Thyroid gland (tissue), 4 donors: ENCODE data around the gene SPATC1L.
"Not testable (repeated sequence)": the region's sequence is repeated elsewhere in the genome, so short reads cannot be mapped to it uniquely, and the experiment has no call there.

ENCODE experiments used
- POLR2A ChIP-seq, 2 donors: fragments of 450-650 bp; IDR thresholded peaks; one replicate each; pipeline ENCODE4 v1.6.1; 2017; ENCODE audit warnings: antibody characterized with exemption in 2 of 2, mild to moderate bottlenecking in 2 of 2, moderate library complexity in 1 of 2
- TF ChIP-seq, protein P1 (sequence below), 6 experiments: fragments of 200-600 bp in 3 of 6; fragments of 450-650 bp in 3 of 6; sonication (generic) in 3 of 6; IDR thresholded peaks; one replicate each; pipeline ENCODE4 v1.5.1; 2016 to 2019; ENCODE audit warnings: antibody characterized with exemption in 6 of 6, mild to moderate bottlenecking in 2 of 6, inconsistent platforms in 1 of 6, moderate library complexity in 1 of 6

DNA sequence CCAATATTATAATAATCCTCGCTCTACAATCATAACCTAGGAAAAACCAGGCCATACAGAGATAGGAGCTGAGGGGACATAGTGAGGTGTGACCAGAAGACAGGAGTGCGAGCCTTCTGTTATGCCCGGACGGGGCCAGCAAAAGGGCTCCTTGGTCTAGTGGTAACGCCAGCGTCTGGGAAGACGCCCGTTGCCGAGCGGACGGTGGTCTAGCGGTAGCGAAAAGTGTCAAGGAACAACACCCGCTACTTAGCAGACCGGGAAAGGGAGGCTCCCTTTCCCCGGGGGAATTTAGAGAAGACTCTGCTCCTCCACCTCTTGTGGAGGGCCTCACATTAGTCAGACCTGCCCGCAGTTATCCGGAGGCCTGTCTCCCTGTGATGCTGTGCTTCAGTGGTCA lies 39.4 kb upstream of the SPATC1L start:
- TF ChIP-seq, protein P1, sequence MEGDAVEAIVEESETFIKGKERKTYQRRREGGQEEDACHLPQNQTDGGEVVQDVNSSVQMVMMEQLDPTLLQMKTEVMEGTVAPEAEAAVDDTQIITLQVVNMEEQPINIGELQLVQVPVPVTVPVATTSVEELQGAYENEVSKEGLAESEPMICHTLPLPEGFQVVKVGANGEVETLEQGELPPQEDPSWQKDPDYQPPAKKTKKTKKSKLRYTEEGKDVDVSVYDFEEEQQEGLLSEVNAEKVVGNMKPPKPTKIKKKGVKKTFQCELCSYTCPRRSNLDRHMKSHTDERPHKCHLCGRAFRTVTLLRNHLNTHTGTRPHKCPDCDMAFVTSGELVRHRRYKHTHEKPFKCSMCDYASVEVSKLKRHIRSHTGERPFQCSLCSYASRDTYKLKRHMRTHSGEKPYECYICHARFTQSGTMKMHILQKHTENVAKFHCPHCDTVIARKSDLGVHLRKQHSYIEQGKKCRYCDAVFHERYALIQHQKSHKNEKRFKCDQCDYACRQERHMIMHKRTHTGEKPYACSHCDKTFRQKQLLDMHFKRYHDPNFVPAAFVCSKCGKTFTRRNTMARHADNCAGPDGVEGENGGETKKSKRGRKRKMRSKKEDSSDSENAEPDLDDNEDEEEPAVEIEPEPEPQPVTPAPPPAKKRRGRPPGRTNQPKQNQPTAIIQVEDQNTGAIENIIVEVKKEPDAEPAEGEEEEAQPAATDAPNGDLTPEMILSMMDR (IDR thresholded peaks at IDR 0.05): not testable (repeated sequence)
- TF ChIP-seq POLR2A (IDR thresholded peaks at IDR 0.05): not testable (repeated sequence)
